ENCODE data around the gene FDX2.

Gene FDX2

GRCh38 chr19:10328558-10329429 lies 13.0 kb upstream of the FDX2 start:
- CTCF ChIA-PET = interaction anchor here (1.9 kb wide), 1 partner anchor 37 kb away, joined by 5 read pairs; no protein-coding TSS in a partner anchor
- no peak for DNase-seq (ENCODE audit: low read depth, low spot score)
- H3K4me3 ChIP-seq (ENCODE audit: low read depth, low read length) = no peak overlapping the region
- TF ChIP-seq CTCF (IDR thresholded peaks at IDR 0.05; ENCODE audit: insufficient read depth, low read length, missing control alignments) = no peak
- POLR2A ChIA-PET = no interaction called here

- no peak for DNase-seq (ENCODE audit: low read depth, low spot score)
- no peak for TF ChIP-seq CTCF (IDR thresholded peaks at IDR 0.05; ENCODE audit: insufficient read depth, low read length, missing control alignments)
- no peak overlapping the region for H3K4me3 ChIP-seq (ENCODE audit: low read depth, low read length)
- ChIA-PET CTCF (interaction anchor here (1.7 kb wide), 1 partner anchor 61 kb away, joined by 5 read pairs; no protein-coding TSS in a partner anchor), POLR2A (interaction anchor here (0.8 kb wide), 1 partner anchor 17 kb away, joined by 3 read pairs; no protein-coding TSS in a partner anchor)
These were observed 12.0 kb upstream of the FDX2 start for GRCh38 chr19:10327793-10328192.

DNA sequence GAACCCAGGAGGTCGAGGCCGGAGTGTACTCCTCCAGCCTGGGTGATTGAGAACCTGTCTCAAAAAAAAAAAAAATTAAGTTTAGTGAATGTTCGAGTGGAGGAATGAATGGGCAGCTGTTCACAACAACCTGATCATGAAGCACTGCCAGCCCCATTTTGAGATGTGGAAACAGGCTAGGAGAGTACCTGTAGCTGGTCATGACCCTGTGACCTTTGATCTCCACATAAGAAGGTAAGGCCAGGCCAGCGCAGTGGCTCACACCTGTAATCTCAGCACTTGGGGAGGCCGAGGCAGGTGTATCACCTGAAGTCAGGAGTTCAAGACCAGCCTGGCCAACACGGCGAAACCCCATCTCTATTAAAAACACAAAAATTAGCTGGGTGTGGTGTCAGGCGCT lies 9.9 kb upstream of the FDX2 start:
- TF ChIP-seq CTCF (IDR thresholded peaks at IDR 0.05; ENCODE audit: insufficient read depth, low read length, missing control alignments) = no peak
- ChIA-PET POLR2A (no interaction called here), CTCF (interaction anchor here (0.7 to 1.6 kb wide), 4 partner anchors 9 to 67 kb away, joined by 3 to 4 read pairs (median 4); no protein-coding TSS in a partner anchor)
- DNase-seq (ENCODE audit: low read depth, low spot score) = no peak
- H3K4me3 ChIP-seq (ENCODE audit: low read depth, low read length) = no peak overlapping the region

DNA sequence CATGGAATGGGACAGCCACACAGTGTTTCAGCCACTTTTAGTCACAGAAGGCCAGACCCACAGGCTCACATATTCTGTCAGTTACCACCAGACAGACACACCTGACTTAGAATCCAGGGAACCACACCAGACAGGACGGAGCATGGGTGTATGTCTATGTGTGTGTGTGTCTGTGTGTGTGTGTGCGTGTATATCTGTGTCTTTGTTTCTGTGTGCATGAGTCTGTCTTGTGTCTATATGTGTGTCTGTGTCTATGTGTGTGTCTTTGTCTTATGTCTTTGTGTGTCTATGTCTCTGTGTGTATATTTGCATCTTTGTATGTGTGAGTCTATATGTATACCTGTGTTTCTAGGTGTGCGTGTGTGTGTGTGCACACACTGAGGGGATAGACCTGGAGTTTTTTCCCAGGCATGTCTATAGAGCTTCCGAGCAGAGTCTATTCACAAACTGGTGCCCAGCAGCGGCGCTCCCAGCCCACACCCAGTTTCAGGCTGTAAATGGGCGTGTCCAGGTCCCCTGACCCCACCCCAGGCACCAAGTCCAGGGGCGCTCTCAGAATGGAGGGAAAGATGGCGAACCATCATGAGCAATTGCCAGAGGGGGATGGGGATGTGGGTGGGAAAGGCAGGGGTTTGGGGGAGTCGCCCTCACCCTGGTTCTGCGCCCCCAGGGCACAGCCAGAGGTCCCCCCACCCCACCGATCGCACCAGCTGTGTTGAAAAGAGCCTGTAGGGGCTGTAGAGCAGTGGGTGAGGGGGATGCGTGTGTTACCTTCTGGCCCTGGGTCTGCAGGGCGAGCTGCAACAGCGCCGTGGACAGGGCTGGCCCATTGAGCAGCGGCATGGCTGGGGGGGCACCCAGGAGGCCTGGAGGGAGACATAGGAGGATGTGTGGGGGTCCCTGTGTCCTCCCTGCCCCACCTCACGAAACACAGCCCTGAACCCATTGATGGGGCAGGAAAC lies 6.3 kb upstream of the FDX2 start:
- DNase-seq (ENCODE audit: low read depth, low spot score) = no peak
- H3K4me3 ChIP-seq (ENCODE audit: low read depth, low read length) = no peak overlapping the region
- ChIA-PET CTCF (interaction anchor here (0.7 to 1.4 kb wide), 2 partner anchors 9 to 61 kb away, joined by 3 read pairs; no protein-coding TSS in a partner anchor), POLR2A (no interaction called here)
- TF ChIP-seq CTCF (IDR thresholded peaks at IDR 0.05; ENCODE audit: insufficient read depth, low read length, missing control alignments) = no peak

DNA sequence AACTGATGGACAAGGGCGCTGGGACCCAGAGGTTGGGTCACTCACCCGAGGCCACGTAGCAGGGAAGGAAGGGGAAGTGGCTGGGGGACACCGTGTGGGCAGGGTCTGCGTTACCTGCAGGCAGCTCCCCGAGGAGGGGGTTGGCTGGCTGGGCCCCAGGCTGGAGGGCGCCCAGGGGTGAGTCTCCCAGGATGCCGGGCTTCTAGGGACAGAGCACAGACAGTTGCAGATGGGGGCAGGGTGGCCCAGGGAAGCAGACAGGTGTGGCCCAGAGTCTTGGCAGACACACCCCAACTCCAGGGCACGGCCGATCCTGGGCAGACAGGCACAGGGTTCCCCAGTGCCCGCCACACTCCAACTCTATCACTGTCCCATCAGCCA lies 5.6 kb upstream of the FDX2 start:
- H3K4me3 ChIP-seq (ENCODE audit: low read depth, low read length) = no peak overlapping the region
- POLR2A ChIA-PET = no interaction called here
- TF ChIP-seq CTCF (IDR thresholded peaks at IDR 0.05; ENCODE audit: insufficient read depth, low read length, missing control alignments) = no peak
- CTCF ChIA-PET = interaction anchor here (0.8 to 1.4 kb wide), 3 partner anchors 9 to 68 kb away, joined by 3 read pairs; no protein-coding TSS in a partner anchor
- DNase-seq (ENCODE audit: low read depth, low spot score) = no peak

Data from AG04449 (cell line).